A673 (cell line): ENCODE data around the gene C3orf18.

Experiments used
- CTCF ChIP-seq: fragments of 300-800, 200-600 bp; sonication (generic); conservative IDR thresholded peaks from 2 replicates; pipeline ENCODE4 v1.5.1; 2017; ENCODE audit warnings: low read depth, mild to moderate bottlenecking, antibody characterized with exemption, low read length, moderate library complexity, mixed read lengths
- EZH2 ChIP-seq: fragments of 200-600 bp; sonication (generic); IDR thresholded peaks from 2 replicates; pipeline ENCODE4 v1.6.1; 2017; ENCODE audit warnings: borderline replicate concordance, low read depth, mild to moderate bottlenecking, mixed read lengths, antibody characterized with exemption, low read length; ENCODE audit not compliant: poor library complexity, severe bottlenecking

GRCh38 chr3:50559702-50560101 is 7.8 kb downstream of the C3orf18 start:
- TF ChIP-seq CTCF (no peak), EZH2 (no peak)
